ENCODE results near the gene PWWP2B. TPM values are rescaled to one million over a fixed set of nuclear protein-coding genes. Genes with fewer than 3 reads are reported as not detected.

PWWP2B gene
- total and polyA plus RNA-seq, 11 donors = 10.5 to 23.5 (median 15.3) TPM

GRCh38 chr10:132387764-132388210 lies 9.2 kb upstream of the PWWP2B start:
- TF ChIP-seq CTCF (IDR thresholded peaks at IDR 0.05) (peak; percentile 44 to 69 (median 61)), POLR2A (IDR thresholded peaks at IDR 0.05) (no peak)
- Histone ChIP-seq H3K27me3 (peaks cover 0 to 3% (median 0%) of the 10 kb centered on the region in 9 donors), H3K27ac (peak overlapping the region in 2 of 12 donors; percentile 13 to 37), H3K9me3 (no peaks in the 10 kb centered on the region), H3K4me1 (peaks cover 0 to 20% (median 6%) of the 10 kb centered on the region in 12 donors), H3K36me3 (no peaks in the 10 kb centered on the region), H3K4me3 (no peak overlapping the region)
- 4 to 14% (median 7%) methylated on average over 6 to 26 of the region's 26 CpGs for WGBS, 4 donors
- peak; percentile 51 to 77 (median 70) for ATAC-seq
- DNase-seq = peak; percentile 68 to 90 (median 76)
- intact Hi-C loops (cut with DNase I) = loop anchor here in 9 of 10 donors (1.0 to 10.0 kb wide), 6 partner anchors 65 to 257 kb away; no protein-coding TSS in a partner anchor

GRCh38 chr10:132388891-132389432 lies 8.0 kb upstream of the PWWP2B start:
- intact Hi-C loops (cut with DNase I) = loop anchor here in 6 of 10 donors (1.0 to 10.0 kb wide), 5 partner anchors 63 to 256 kb away; no protein-coding TSS in a partner anchor
- Histone ChIP-seq H3K4me3 (no peak overlapping the region), H3K27me3 (peaks cover 0 to 3% (median 0%) of the 10 kb centered on the region in 9 donors), H3K9me3 (no peaks in the 10 kb centered on the region), H3K36me3 (no peaks in the 10 kb centered on the region), H3K4me1 (peaks cover 0 to 20% (median 6%) of the 10 kb centered on the region in 12 donors), H3K27ac (no peak overlapping the region)
- peak in 3 of 5 donors; percentile 28 to 66 (median 29) for DNase-seq
- 17 to 54% (median 47%) methylated on average over 9 to 22 of the region's 22 CpGs for WGBS, 4 donors
- TF ChIP-seq POLR2A (IDR thresholded peaks at IDR 0.05) = no peak
- no peak for TF ChIP-seq CTCF (IDR thresholded peaks at IDR 0.05)
- ATAC-seq = peak in 1 of 4 donors; percentile 34

GRCh38 chr10:132389433-132390169 lies 7.4 kb upstream of the PWWP2B start:
- peak in 2 of 5 donors; percentile 25 to 51 for DNase-seq
- TF ChIP-seq CTCF (IDR thresholded peaks at IDR 0.05) (no peak), POLR2A (IDR thresholded peaks at IDR 0.05) (no peak)
- Histone ChIP-seq H3K36me3 (no peaks in the 10 kb centered on the region), H3K4me1 (peaks cover 0 to 20% (median 6%) of the 10 kb centered on the region in 12 donors), H3K27me3 (peaks cover 0 to 3% (median 0%) of the 10 kb centered on the region in 9 donors), H3K9me3 (no peaks in the 10 kb centered on the region), H3K27ac (no peak overlapping the region), H3K4me3 (no peak overlapping the region)
- peak in 1 of 4 donors; percentile 1 for ATAC-seq
- intact Hi-C loops (cut with DNase I) = loop anchor here in 8 of 10 donors (2.0 to 10.0 kb wide), 7 partner anchors 63 to 255 kb away; no protein-coding TSS in a partner anchor
- WGBS, 4 donors = 68 to 80% (median 78%) methylated on average over 9 to 16 of the region's 16 CpGs

Measured in heart left ventricle (tissue), 16 donors.